ENCODE results near the gene JAKMIP3. TPM values are rescaled to one million over a fixed set of nuclear protein-coding genes. Genes with fewer than 3 reads are reported as not detected.

JAKMIP3 gene
- total and polyA plus RNA-seq, 2 experiments from 2014 or later: 0.26 to 0.42 TPM

DNA sequence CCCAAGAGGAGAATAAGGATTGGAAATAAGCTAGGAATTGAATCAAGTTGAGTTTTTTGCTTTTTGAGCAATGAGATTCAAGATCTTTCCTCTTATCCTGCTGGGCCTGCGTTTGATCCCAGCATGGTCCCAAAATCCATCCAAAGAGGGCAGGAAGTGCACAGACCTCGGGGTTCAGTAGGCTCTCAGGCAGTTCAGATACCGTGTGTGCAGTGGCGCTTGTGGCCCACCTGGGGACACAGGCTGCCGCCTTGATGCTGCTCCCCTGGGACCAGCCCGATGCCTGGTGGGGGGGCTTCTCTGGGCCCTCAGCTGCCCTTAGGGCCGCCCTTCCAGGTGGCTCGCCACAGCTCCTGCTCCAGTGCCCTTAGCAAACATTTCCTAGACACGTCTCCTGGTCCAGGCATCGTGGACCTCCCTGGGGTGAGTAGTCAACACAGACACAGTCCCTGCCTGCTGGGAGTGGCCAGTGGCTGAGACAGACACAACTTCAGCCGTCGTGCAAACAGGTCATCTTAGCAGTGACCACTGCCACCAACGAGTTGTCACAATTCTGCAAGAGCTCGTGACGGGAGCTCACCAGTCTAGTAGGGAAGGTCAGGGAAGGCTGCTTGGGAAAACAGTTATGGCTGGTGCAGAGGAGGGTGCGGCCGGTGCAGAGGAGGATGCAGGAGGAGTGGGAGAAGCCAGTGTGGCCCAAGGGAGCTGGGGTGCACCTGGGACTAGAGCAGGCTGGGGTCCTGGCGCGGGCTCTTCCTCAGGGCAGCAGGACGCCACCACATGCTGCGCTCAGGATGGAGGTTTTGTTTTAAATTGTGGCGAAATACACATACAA lies 21.7 kb upstream of the JAKMIP3 start:
- TF ChIP-seq, protein P1, sequence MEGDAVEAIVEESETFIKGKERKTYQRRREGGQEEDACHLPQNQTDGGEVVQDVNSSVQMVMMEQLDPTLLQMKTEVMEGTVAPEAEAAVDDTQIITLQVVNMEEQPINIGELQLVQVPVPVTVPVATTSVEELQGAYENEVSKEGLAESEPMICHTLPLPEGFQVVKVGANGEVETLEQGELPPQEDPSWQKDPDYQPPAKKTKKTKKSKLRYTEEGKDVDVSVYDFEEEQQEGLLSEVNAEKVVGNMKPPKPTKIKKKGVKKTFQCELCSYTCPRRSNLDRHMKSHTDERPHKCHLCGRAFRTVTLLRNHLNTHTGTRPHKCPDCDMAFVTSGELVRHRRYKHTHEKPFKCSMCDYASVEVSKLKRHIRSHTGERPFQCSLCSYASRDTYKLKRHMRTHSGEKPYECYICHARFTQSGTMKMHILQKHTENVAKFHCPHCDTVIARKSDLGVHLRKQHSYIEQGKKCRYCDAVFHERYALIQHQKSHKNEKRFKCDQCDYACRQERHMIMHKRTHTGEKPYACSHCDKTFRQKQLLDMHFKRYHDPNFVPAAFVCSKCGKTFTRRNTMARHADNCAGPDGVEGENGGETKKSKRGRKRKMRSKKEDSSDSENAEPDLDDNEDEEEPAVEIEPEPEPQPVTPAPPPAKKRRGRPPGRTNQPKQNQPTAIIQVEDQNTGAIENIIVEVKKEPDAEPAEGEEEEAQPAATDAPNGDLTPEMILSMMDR (IDR thresholded peaks at IDR 0.05; ENCODE audit: low read depth, low read length): no peak
- no peak overlapping the region for H3K27ac ChIP-seq
- no peaks in the 10 kb centered on the region for H3K36me3 ChIP-seq
- H3K27me3 ChIP-seq: peaks cover 50% of the 10 kb centered on the region
- no peak for DNase-seq (ENCODE audit: low read depth in 1 of 2, low spot score in 1 of 2)
- H3K9me3 ChIP-seq (ENCODE audit: low read depth): no peaks in the 10 kb centered on the region
- H3K4me1 ChIP-seq (ENCODE audit: low read depth): no peaks in the 10 kb centered on the region
- H3K4me3 ChIP-seq: no peak overlapping the region

DNA sequence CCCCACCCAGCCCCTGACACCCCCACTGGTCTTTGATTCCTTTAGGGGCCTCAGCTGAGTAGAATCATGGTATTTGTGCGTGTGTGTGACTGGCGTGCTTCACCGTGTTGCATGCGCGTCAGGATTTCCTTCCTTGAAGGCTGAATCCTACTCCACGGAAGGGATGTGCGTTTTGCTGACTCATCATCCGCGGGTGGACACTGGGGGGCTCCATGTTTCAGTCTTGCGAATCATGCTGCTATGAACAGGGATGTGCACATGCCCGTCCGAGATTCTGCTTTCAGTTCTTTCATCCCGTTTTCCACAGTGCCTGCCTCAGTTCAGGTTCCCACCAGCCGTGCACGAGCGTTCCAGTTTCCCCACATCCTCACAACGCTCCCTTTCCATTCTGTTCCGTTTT lies 20.9 kb upstream of the JAKMIP3 start:
- Histone ChIP-seq H3K36me3 (no peaks in the 10 kb centered on the region), H3K27ac (no peak overlapping the region), H3K9me3 (ENCODE audit: low read depth) (no peaks in the 10 kb centered on the region), H3K27me3 (peaks cover 46% of the 10 kb centered on the region), H3K4me1 (ENCODE audit: low read depth) (no peaks in the 10 kb centered on the region), H3K4me3 (no peak overlapping the region)
- no peak for DNase-seq (ENCODE audit: low read depth in 1 of 2, low spot score in 1 of 2)
- TF ChIP-seq, protein P1 (IDR thresholded peaks at IDR 0.05; ENCODE audit: low read depth, low read length): no peak

DNA sequence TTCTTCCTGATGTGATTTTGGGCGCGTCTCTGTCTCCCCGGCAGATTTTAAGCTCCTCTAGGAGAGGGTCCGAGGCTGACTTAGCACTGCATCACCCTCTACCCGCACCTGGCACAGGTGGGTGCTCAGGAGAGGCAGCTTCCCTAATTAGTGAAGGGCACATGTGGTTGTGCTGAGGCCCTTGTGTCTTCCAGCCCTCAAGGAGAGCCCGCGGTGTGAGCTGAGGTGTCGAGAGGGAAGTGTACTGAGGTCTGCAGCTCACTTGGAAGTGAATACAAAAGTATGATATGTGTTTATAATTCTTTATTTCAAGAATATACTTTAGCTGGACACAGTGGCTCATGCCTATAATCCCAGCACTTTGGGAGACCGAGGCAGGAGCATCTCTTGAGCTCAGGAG lies 20.4 kb upstream of the JAKMIP3 start:
- H3K4me1 ChIP-seq (ENCODE audit: low read depth): no peaks in the 10 kb centered on the region
- no peak overlapping the region for H3K27ac ChIP-seq
- no peaks in the 10 kb centered on the region for H3K36me3 ChIP-seq
- DNase-seq (ENCODE audit: low read depth in 1 of 2, low spot score in 1 of 2): no peak
- H3K4me3 ChIP-seq: no peak overlapping the region
- peaks cover 40% of the 10 kb centered on the region for H3K27me3 ChIP-seq
- H3K9me3 ChIP-seq (ENCODE audit: low read depth): no peaks in the 10 kb centered on the region
- TF ChIP-seq, protein P1 (IDR thresholded peaks at IDR 0.05; ENCODE audit: low read depth, low read length): no peak

DNA sequence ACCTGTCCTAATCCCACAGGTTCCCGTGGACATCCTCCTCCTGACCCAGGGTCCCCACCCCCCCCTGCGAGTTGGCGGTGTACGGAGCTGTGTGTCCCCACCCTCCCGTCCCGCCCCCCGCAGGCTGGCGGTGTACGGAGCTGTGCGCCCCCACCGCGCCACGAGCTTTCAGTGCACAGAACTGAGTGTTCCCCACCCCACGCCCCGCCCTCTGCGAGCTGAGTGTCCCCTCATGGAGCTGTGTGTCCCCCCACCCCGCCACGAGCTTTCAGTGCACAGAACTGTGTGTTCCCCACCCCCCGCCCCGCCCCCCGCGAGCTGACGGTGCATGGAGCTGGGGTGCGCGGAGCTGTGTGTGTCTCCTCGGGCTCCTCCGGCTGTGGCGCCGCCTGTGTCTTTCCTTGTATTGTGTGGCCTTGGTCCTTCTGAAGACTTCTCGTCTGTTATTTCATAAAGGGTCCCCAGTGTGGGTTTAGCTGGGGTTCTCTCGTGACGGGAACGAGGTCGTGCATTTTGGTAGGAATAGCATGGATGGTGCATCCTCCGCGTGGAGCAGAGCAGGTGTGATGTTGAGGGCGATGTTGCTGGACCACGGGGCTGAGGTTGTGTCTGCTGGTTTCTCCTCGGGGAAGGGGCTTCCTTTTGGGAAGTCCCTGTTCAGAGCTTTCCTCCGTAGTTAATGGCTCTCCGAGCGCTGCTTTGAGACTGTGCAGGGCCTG lies 18.0 kb upstream of the JAKMIP3 start:
- Histone ChIP-seq H3K27ac (no peak overlapping the region), H3K36me3 (no peaks in the 10 kb centered on the region)
- TF ChIP-seq, protein P1 (IDR thresholded peaks at IDR 0.05; ENCODE audit: low read depth, low read length): no peak

DNA sequence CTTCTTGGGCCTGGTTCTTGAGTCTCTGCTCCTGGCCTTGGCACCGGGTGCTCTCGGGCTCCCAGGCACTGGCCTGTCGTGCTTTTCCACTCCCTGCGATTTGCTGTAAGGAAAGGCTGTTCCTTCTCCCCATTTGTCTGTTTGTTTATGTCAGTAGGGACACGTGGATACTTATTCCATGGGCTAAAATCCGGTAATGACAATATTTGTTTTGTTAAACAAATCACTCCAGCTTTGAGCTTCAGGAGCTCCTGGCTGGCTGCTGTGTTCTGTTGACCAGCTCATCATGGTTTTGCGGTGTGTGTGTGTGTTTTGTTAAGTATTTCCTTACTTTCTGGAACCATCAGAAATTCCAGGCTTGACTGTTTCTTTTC lies 17.5 kb upstream of the JAKMIP3 start:
- TF ChIP-seq, protein P1 (IDR thresholded peaks at IDR 0.05; ENCODE audit: low read depth, low read length): no peak
- Histone ChIP-seq H3K27me3 (peaks cover 19% of the 10 kb centered on the region), H3K4me3 (no peak overlapping the region), H3K4me1 (ENCODE audit: low read depth) (no peaks in the 10 kb centered on the region), H3K27ac (no peak overlapping the region), H3K9me3 (ENCODE audit: low read depth) (no peaks in the 10 kb centered on the region), H3K36me3 (no peaks in the 10 kb centered on the region)
- DNase-seq (ENCODE audit: low read depth in 1 of 2, low spot score in 1 of 2): no peak

More for the DNA sequence above, 18.0 kb upstream of the JAKMIP3 start:
- Histone ChIP-seq H3K9me3 (ENCODE audit: low read depth) (no peaks in the 10 kb centered on the region), H3K27me3 (peaks cover 23% of the 10 kb centered on the region), H3K4me1 (ENCODE audit: low read depth) (no peaks in the 10 kb centered on the region), H3K4me3 (no peak overlapping the region)
- no peak for DNase-seq (ENCODE audit: low read depth in 1 of 2, low spot score in 1 of 2)
